WTC11 (cell line): ENCODE data around the gene MRPL32.

ENCODE experiments used
- CTCF ChIP-seq: fragments of 200-600 bp; IDR thresholded peaks from 2 replicates; pipeline ENCODE4 v1.8.0; 2022; ENCODE audit warnings: antibody characterized with exemption
- FOXK1 ChIP-seq: sonication (generic); formaldehyde crosslinking; IDR thresholded peaks from 2 replicates; pipeline ENCODE4 v1.8.0; 2022; ENCODE audit warnings: mild to moderate bottlenecking, moderate library complexity, missing genetic modification reagents
- NFYB ChIP-seq: sonication (generic); formaldehyde crosslinking; conservative IDR thresholded peaks from 2 replicates; pipeline ENCODE4 v1.8.0; 2022; ENCODE audit warnings: low read depth, missing genetic modification reagents
- SP1 ChIP-seq: sonication (generic); formaldehyde crosslinking; conservative IDR thresholded peaks from 2 replicates; pipeline ENCODE4 v1.8.1; 2022; ENCODE audit warnings: missing genetic modification reagents
- ZNF317 ChIP-seq: sonication (generic); formaldehyde crosslinking; IDR thresholded peaks from 2 replicates; pipeline ENCODE4 v1.8.1; 2023; ENCODE audit warnings: low read depth, mild to moderate bottlenecking, moderate library complexity, missing genetic modification reagents, borderline replicate concordance
- TF ChIP-seq, protein P1 (sequence below): fragments of 250-450 bp; sonication (Bioruptor Pico); IDR thresholded peaks from 2 replicates; pipeline ENCODE4 v1.9.0; 2021; ENCODE audit warnings: mild to moderate bottlenecking, borderline replicate concordance
- TF ChIP-seq, protein P2 (sequence below): sonication (generic); formaldehyde crosslinking; IDR thresholded peaks from 2 replicates; pipeline ENCODE4 v1.8.0; 2022; ENCODE audit warnings: mild to moderate bottlenecking, missing genetic modification reagents

DNA sequence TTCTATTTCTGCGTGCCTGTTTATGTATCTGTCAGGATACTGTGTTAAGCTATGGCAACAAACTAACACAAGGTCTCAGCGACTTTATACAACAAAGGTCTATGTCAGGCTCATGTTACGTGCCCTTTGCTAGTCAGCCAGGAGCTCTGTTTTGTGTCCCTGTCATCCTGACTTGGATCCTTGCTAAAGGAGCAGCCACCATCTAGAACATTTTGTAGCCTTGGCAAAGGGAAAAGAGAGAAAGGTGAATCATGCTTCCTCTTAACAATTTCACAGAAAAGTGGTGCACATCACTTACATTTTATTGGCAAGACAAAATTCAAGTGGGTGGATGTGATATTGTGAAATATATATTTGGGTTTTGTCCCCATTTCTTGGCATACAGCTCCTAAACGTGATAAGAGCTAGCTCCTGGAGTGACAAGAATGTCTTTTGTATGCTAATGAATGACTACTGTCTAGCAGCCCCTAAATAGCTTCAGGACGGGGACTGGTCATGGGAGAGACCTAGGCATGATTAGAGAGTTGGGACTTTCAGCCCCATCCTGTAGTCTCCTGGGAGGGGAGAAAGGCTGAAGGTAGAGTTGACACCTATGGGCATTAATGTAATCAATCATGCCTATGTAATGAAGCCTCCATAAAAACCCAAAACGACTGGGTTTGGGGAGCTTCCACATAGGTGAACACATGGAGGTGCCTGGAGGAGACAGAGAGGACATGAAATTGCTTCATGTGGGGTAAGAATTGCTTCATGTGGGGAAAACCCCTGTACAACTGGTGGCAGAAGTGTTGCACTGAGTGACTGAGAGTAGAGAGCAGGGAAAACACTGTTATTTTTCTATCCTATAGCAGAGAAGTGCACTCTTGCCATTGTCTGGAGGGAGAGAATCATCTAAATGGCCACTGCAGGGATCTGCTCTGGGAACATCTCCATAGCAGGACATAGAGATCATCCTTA, 33.0 kb downstream of the MRPL32 start:
- TF ChIP-seq CTCF (no peak), SP1 (no peak), FOXK1 (CRISPR knock-in tag) (no peak), ZNF317 (no peak), NFYB (no peak)
- TF ChIP-seq, protein P1, sequence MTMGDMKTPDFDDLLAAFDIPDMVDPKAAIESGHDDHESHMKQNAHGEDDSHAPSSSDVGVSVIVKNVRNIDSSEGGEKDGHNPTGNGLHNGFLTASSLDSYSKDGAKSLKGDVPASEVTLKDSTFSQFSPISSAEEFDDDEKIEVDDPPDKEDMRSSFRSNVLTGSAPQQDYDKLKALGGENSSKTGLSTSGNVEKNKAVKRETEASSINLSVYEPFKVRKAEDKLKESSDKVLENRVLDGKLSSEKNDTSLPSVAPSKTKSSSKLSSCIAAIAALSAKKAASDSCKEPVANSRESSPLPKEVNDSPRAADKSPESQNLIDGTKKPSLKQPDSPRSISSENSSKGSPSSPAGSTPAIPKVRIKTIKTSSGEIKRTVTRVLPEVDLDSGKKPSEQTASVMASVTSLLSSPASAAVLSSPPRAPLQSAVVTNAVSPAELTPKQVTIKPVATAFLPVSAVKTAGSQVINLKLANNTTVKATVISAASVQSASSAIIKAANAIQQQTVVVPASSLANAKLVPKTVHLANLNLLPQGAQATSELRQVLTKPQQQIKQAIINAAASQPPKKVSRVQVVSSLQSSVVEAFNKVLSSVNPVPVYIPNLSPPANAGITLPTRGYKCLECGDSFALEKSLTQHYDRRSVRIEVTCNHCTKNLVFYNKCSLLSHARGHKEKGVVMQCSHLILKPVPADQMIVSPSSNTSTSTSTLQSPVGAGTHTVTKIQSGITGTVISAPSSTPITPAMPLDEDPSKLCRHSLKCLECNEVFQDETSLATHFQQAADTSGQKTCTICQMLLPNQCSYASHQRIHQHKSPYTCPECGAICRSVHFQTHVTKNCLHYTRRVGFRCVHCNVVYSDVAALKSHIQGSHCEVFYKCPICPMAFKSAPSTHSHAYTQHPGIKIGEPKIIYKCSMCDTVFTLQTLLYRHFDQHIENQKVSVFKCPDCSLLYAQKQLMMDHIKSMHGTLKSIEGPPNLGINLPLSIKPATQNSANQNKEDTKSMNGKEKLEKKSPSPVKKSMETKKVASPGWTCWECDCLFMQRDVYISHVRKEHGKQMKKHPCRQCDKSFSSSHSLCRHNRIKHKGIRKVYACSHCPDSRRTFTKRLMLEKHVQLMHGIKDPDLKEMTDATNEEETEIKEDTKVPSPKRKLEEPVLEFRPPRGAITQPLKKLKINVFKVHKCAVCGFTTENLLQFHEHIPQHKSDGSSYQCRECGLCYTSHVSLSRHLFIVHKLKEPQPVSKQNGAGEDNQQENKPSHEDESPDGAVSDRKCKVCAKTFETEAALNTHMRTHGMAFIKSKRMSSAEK (CRISPR knock-in tag): no peak
- TF ChIP-seq, protein P2, sequence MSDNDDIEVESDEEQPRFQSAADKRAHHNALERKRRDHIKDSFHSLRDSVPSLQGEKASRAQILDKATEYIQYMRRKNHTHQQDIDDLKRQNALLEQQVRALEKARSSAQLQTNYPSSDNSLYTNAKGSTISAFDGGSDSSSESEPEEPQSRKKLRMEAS: no peak
